Measurements from ENCODE around the gene RCOR1. TPM values are rescaled to one million over a fixed set of nuclear protein-coding genes. Genes with fewer than 3 reads are reported as not detected.

Gene RCOR1
- polyA plus RNA-seq, 1 donor from 2014 or later: 10.4 TPM

DNA sequence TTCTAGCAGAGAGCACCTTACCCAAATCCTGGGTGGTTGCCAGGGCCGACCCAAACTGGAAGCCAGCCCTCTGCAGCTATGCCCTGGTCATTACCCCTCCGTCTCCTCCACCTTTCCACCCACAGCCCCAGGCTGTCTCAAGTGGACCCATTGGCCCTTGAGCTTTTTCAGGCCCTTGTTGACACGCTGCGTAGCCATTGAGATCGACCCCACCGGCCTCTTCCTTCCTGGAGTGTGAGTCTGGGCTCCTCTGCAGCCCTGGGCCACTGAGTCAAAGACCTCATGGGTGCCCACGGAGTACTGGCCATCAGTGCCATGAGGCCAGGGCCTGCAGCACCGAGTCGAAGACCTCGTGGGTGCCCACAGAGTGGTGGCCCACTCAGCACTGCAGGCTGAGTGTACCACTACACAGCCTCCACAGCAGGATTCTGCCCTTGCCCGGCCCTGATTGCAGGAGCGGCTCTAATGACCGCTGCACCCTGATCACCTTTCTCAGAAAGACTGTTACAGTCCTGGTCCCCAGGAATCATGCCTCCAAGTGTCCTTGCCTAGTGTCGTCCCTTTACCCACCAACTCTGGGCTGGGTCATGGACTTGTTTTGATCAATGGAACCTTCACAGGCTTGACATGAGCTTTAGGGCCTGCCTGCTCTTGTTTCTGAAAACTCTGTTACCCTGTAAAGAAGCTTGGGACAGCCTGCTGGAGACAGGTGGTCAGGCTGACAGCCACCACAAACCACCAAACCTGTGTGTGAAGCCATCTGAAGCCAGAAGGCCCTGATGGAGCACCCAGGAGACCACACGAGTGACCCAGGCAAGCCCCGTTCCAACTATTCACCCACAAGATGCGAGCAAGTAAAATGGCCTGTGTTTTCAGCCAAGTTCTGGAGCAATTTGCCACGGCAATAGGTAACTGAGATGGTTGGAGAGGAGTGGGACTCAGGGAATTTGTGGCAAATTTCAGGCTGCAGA is 145.2 kb downstream of the RCOR1 start:
- Histone ChIP-seq H4K20me1 (ENCODE audit: insufficient read depth) (no peaks in the 10 kb centered on the region), H3K4me3 (ENCODE audit: low read length) (no peak overlapping the region), H3K9me3 (ENCODE audit: low read length) (no peaks in the 10 kb centered on the region), H2AFZ (ENCODE audit: low read depth, low read length) (no peak overlapping the region), H3K9ac (ENCODE audit: low read length) (no peak overlapping the region), H3K27ac (ENCODE audit: low read length) (no peak overlapping the region), H3K79me2 (replicated peaks; ENCODE audit: insufficient read depth, low read length) (no peaks in the 10 kb centered on the region), H3K36me3 (ENCODE audit: insufficient read depth, low read length) (no peaks in the 10 kb centered on the region), H3F3A (ENCODE audit: insufficient read depth, low read length, poor library complexity, severe bottlenecking) (no peaks in the 10 kb centered on the region), H3K9me2 (ENCODE audit: insufficient read depth, low read length) (no peaks in the 10 kb centered on the region), H3K4me2 (ENCODE audit: low read length) (no peak overlapping the region), H3K27me3 (ENCODE audit: insufficient read depth, low read depth, low read length) (no peaks in the 10 kb centered on the region)
- TF ChIP-seq EP300 (conservative IDR thresholded peaks at IDR 0.05; ENCODE audit: poor library complexity, severe bottlenecking) (no peak), SMC3 (conservative IDR thresholded peaks at IDR 0.05; ENCODE audit: poor library complexity) (no peak), EZH2 (IDR thresholded peaks at IDR 0.05; ENCODE audit: borderline replicate concordance, insufficient read depth, low read length, poor library complexity, severe bottlenecking) (no peak), RAD21 (conservative IDR thresholded peaks at IDR 0.05) (no peak), MXI1 (conservative IDR thresholded peaks at IDR 0.05; ENCODE audit: poor library complexity, severe bottlenecking) (no peak), TAF1 (IDR thresholded peaks at IDR 0.05; ENCODE audit: low read depth) (no peak), POLR2AphosphoS5 (IDR thresholded peaks at IDR 0.05) (no peak)
- TF ChIP-seq, protein P1, sequence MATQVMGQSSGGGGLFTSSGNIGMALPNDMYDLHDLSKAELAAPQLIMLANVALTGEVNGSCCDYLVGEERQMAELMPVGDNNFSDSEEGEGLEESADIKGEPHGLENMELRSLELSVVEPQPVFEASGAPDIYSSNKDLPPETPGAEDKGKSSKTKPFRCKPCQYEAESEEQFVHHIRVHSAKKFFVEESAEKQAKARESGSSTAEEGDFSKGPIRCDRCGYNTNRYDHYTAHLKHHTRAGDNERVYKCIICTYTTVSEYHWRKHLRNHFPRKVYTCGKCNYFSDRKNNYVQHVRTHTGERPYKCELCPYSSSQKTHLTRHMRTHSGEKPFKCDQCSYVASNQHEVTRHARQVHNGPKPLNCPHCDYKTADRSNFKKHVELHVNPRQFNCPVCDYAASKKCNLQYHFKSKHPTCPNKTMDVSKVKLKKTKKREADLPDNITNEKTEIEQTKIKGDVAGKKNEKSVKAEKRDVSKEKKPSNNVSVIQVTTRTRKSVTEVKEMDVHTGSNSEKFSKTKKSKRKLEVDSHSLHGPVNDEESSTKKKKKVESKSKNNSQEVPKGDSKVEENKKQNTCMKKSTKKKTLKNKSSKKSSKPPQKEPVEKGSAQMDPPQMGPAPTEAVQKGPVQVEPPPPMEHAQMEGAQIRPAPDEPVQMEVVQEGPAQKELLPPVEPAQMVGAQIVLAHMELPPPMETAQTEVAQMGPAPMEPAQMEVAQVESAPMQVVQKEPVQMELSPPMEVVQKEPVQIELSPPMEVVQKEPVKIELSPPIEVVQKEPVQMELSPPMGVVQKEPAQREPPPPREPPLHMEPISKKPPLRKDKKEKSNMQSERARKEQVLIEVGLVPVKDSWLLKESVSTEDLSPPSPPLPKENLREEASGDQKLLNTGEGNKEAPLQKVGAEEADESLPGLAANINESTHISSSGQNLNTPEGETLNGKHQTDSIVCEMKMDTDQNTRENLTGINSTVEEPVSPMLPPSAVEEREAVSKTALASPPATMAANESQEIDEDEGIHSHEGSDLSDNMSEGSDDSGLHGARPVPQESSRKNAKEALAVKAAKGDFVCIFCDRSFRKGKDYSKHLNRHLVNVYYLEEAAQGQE (IDR thresholded peaks at IDR 0.05; ENCODE audit: borderline replicate concordance): no peak
- TF ChIP-seq, protein P2, sequence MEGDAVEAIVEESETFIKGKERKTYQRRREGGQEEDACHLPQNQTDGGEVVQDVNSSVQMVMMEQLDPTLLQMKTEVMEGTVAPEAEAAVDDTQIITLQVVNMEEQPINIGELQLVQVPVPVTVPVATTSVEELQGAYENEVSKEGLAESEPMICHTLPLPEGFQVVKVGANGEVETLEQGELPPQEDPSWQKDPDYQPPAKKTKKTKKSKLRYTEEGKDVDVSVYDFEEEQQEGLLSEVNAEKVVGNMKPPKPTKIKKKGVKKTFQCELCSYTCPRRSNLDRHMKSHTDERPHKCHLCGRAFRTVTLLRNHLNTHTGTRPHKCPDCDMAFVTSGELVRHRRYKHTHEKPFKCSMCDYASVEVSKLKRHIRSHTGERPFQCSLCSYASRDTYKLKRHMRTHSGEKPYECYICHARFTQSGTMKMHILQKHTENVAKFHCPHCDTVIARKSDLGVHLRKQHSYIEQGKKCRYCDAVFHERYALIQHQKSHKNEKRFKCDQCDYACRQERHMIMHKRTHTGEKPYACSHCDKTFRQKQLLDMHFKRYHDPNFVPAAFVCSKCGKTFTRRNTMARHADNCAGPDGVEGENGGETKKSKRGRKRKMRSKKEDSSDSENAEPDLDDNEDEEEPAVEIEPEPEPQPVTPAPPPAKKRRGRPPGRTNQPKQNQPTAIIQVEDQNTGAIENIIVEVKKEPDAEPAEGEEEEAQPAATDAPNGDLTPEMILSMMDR (IDR thresholded peaks at IDR 0.05; ENCODE audit: poor library complexity, severe bottlenecking): no peak

DNA sequence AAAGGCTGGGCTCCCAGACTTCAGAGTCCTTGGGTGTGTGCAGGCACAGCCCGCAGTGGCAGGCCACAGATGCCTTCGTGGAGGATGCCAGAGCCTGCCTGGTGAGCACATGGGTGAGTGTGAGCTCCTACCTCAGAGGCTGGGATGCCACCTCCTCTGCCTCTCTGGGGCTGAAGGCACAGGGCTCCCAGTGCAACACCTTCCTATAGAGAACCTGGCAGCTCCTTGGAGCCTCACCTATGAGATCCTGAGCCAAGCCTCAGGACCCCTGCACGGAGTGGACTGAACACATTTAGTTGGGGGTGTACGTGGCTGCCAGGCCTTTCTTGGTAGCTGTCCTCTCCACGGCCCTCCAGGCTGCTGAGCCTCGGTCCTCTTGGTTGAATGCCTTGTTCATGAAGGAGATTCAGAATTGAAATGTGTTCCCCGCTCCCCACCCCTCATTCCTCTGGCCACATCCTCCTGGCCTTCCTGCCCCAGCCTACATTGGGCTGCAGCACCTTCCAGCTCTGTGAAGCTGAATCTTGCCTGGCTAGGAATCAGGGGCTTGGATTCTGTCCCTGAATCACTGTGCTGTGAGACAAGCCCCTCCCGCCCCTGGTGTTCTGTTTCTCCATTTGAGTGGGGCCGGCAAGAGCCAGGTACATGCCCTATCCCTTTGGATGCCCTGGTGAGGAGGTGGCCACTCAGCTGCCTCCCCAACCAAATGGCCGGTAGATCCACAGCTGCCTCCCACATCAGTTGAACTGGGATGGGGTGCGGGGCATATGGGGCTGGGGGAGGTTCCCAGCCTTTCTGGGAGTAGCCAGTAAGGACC is 146.1 kb downstream of the RCOR1 start:
- H3F3A ChIP-seq (ENCODE audit: insufficient read depth, low read length, poor library complexity, severe bottlenecking): no peaks in the 10 kb centered on the region
- no peaks in the 10 kb centered on the region for H3K27me3 ChIP-seq (ENCODE audit: insufficient read depth, low read depth, low read length)
- H3K27ac ChIP-seq (ENCODE audit: low read length): no peak overlapping the region
- no peak overlapping the region for H3K4me2 ChIP-seq (ENCODE audit: low read length)
- H3K36me3 ChIP-seq (ENCODE audit: insufficient read depth, low read length): no peaks in the 10 kb centered on the region
- H3K9me2 ChIP-seq (ENCODE audit: insufficient read depth, low read length): no peaks in the 10 kb centered on the region
- TF ChIP-seq MXI1 (conservative IDR thresholded peaks at IDR 0.05; ENCODE audit: poor library complexity, severe bottlenecking) (no peak), TAF1 (IDR thresholded peaks at IDR 0.05; ENCODE audit: low read depth) (no peak), EP300 (conservative IDR thresholded peaks at IDR 0.05; ENCODE audit: poor library complexity, severe bottlenecking) (no peak), RAD21 (conservative IDR thresholded peaks at IDR 0.05) (no peak), SMC3 (conservative IDR thresholded peaks at IDR 0.05; ENCODE audit: poor library complexity) (no peak), POLR2AphosphoS5 (IDR thresholded peaks at IDR 0.05) (no peak), EZH2 (IDR thresholded peaks at IDR 0.05; ENCODE audit: borderline replicate concordance, insufficient read depth, low read length, poor library complexity, severe bottlenecking) (no peak)
- TF ChIP-seq, protein P2 (IDR thresholded peaks at IDR 0.05; ENCODE audit: poor library complexity, severe bottlenecking): no peak
- TF ChIP-seq, protein P1 (IDR thresholded peaks at IDR 0.05; ENCODE audit: borderline replicate concordance): no peak
- H3K9ac ChIP-seq (ENCODE audit: low read length): no peak overlapping the region
- H3K4me3 ChIP-seq (ENCODE audit: low read length): no peak overlapping the region
- no peaks in the 10 kb centered on the region for H4K20me1 ChIP-seq (ENCODE audit: insufficient read depth)
- no peaks in the 10 kb centered on the region for H3K79me2 ChIP-seq (replicated peaks; ENCODE audit: insufficient read depth, low read length)
- no peak overlapping the region for H2AFZ ChIP-seq (ENCODE audit: low read depth, low read length)
- H3K9me3 ChIP-seq (ENCODE audit: low read length): no peaks in the 10 kb centered on the region

All from neural cell (in vitro differentiated cells).